ENCODE measurements around the gene OR4E1.

The OR4E1 gene

DNA sequence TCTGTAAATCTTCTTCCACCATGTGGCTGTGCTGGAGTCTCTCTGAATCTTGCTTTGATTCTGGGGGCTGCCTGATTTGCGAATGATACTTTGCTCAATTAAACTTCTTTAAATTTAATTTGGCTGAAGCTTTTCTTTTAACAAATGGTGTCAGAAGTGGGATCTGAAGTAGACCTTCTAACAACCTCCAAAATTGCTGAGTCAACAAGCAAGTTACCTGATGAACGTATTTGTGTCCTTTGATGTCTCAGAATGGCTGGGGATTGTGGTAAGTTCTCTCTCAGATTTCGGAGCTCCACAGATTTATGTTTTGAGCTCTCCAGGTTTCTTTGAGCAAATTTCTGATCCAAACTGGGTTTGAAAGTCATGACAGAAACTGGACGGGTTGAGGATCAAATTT lies 1.9 kb upstream of the OR4E1 start:
- H3K4me3 ChIP-seq (ENCODE audit: low read length), result no peak overlapping the region
- TF ChIP-seq, protein P1, sequence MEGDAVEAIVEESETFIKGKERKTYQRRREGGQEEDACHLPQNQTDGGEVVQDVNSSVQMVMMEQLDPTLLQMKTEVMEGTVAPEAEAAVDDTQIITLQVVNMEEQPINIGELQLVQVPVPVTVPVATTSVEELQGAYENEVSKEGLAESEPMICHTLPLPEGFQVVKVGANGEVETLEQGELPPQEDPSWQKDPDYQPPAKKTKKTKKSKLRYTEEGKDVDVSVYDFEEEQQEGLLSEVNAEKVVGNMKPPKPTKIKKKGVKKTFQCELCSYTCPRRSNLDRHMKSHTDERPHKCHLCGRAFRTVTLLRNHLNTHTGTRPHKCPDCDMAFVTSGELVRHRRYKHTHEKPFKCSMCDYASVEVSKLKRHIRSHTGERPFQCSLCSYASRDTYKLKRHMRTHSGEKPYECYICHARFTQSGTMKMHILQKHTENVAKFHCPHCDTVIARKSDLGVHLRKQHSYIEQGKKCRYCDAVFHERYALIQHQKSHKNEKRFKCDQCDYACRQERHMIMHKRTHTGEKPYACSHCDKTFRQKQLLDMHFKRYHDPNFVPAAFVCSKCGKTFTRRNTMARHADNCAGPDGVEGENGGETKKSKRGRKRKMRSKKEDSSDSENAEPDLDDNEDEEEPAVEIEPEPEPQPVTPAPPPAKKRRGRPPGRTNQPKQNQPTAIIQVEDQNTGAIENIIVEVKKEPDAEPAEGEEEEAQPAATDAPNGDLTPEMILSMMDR (conservative IDR thresholded peaks at IDR 0.05; ENCODE audit: low read depth, low read length), result no peak
- no peak for DNase-seq (ENCODE audit: low read depth)

DNA sequence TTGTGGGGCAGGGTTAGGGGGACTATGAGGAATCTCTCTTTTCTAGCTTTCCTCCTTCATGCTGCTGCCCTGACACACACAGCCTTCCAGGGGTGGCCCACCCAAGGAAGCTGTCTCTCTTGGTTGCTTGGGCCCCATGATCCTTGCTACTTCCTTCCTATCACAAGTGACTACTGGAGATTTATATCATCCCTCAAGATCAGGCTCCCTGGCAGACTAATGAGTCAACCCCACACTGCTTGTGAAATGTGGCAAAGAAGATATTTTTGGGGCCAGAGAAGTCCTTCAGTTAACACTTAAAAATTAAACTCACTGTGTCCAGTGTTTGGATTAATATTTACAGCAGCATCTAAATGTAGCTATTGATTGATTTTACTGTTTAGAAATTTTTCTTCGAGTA lies 1.5 kb downstream of the OR4E1 start:
- H3K4me3 ChIP-seq (ENCODE audit: low read length), result no peak overlapping the region
- TF ChIP-seq, protein P1 (conservative IDR thresholded peaks at IDR 0.05; ENCODE audit: low read depth, low read length), result no peak
- DNase-seq (ENCODE audit: low read depth), result no peak

DNA sequence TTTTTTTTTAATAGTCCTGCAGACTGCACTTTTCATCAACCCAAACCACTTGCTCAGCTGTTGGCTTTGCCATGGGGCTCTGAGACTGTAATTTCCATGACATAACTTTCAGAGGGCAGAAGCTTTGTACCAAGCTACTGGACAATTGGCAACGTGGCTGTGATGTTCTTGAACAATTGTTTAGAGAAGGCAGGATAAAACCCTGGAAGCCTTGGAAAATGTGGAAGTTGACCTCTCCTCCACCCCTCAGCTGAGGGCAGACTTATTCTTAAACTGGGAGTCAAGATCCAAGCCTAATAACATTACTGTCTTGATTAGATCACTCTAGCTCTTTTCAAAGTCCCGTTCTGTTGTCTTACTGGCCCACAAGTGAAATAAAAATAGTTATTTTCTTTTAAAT lies 2.2 kb downstream of the OR4E1 start:
- DNase-seq (ENCODE audit: low read depth), result no peak
- TF ChIP-seq, protein P1 (conservative IDR thresholded peaks at IDR 0.05; ENCODE audit: low read depth, low read length), result no peak
- no peak overlapping the region for H3K4me3 ChIP-seq (ENCODE audit: low read length)

DNA sequence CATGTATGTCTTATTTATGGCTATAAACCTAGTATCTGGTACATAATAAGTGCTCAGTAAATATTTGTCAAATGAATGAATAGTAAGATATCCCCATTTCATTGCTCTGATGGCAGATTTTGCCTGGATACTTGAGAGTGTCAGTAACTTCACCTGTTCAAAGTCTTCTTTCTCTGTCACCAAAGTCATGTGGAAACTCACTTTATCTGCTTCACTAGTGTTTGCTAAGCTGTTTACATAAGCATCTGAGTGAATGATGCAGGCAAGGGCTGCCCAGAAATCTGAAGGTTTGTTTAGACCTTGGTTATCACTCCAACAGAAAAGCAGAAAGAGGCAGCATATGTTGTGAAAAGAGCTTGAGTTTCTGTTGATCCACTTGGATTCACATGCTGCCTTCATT lies 4.3 kb downstream of the OR4E1 start:
- no peak for DNase-seq (ENCODE audit: low read depth)
- no peak overlapping the region for H3K4me3 ChIP-seq (ENCODE audit: low read length)
- TF ChIP-seq, protein P1 (conservative IDR thresholded peaks at IDR 0.05; ENCODE audit: low read depth, low read length), result no peak

DNA sequence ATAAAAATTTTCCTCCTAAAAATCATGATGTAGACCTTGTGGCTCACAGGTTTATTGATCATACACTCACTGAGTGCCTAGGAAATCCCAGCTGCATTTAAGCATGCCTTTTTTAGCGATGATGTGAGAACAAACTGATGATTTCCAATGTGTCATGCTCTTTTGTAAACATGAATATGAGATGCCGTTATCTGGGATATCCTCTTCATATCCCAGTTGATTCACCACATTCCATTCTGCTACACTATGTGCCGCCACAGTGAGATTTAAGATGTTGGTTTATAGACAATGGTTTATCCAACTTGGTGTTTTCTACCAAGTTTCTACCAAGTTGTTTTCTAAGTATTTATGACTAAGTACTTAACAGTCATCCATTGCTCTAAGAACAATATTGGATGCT lies 5.2 kb downstream of the OR4E1 start:
- DNase-seq (ENCODE audit: low read depth), result no peak
- no peak overlapping the region for H3K4me3 ChIP-seq (ENCODE audit: low read length)
- TF ChIP-seq, protein P1 (conservative IDR thresholded peaks at IDR 0.05; ENCODE audit: low read depth, low read length), result no peak

DNA sequence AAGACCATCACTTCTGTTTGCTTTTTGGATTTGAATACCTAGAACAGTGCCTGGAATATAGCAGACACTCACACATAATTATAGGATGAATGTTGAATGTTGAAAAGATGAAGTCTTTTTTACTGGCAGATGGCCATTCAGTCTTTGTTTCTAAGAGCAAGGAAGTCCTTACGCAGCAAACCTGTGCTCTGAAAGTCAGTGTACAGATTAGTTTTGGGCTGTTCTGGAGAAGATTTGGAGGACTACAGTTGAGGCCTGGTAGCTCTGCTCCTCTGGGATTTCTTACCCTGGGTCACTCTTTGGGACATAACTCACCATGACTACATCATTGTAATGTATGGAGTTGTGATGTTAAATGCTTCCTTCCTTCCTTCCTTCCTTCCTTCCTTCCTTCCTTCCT lies 16.6 kb downstream of the OR4E1 start:
- no peak overlapping the region for H3K4me3 ChIP-seq (ENCODE audit: low read length)
- TF ChIP-seq, protein P1 (conservative IDR thresholded peaks at IDR 0.05; ENCODE audit: low read depth, low read length), result no peak
- no peak for DNase-seq (ENCODE audit: low read depth)

DNA sequence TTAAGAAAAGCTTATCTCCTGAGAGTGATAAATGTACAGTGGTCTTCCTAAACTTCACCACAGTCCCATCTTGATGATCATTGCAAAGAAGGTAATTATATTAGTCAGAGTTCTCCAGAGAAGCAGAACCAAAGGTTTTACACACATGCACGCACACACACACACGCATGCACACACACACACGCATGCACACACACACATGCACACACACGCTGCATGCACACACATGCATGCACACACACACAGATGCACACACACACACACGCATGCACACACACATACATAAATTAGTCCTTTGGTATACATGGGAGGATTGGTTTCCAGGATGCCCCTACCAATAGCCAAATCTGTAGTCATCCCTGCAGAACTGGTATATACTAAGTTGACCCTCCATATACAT lies 19.4 kb downstream of the OR4E1 start:
- H3K4me3 ChIP-seq (ENCODE audit: low read length), result no peak overlapping the region
- TF ChIP-seq, protein P1 (conservative IDR thresholded peaks at IDR 0.05; ENCODE audit: low read depth, low read length), result no peak

More for the DNA sequence above, 19.4 kb downstream of the OR4E1 start:
- DNase-seq (ENCODE audit: low read depth), result no peak
